ENCODE measurements around the gene CDH22.

The CDH22 gene

DNA sequence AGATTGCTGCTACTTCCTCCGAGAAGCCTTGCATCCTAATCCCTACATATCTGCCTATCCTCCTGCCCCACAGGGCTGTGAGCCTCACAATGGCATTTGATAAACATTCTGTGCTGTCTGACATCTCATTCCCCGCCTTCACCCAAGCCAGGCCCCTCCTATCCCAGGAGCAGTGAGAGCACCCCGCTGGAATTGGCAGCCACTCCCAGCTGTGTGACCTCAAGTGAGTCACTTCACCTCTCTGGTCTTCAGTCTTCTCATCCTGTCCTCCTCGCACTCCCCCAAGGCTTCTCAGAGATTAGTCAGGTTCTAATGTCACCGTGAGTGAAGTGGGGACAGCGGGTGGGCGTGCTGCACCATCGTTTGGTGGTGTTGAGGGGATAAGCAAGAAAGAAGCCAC is 81.7 kb downstream of the CDH22 start:
- Histone ChIP-seq H3K36me3 (ENCODE audit: insufficient read depth, low read length) (no peaks in the 10 kb centered on the region), H3K4me2 (ENCODE audit: low read length) (no peak overlapping the region), H3K9me3 (replicated peaks; ENCODE audit: low read length) (no peaks in the 10 kb centered on the region), H3K4me3 (ENCODE audit: low read length) (no peak overlapping the region), H3K9ac (ENCODE audit: low read depth, low read length) (no peak overlapping the region), H3K27me3 (ENCODE audit: control insufficient read depth, insufficient read depth, low read length) (peaks cover 18% of the 10 kb centered on the region), H3K4me1 (ENCODE audit: control insufficient read depth, insufficient read depth, low read length) (no peaks in the 10 kb centered on the region)

DNA sequence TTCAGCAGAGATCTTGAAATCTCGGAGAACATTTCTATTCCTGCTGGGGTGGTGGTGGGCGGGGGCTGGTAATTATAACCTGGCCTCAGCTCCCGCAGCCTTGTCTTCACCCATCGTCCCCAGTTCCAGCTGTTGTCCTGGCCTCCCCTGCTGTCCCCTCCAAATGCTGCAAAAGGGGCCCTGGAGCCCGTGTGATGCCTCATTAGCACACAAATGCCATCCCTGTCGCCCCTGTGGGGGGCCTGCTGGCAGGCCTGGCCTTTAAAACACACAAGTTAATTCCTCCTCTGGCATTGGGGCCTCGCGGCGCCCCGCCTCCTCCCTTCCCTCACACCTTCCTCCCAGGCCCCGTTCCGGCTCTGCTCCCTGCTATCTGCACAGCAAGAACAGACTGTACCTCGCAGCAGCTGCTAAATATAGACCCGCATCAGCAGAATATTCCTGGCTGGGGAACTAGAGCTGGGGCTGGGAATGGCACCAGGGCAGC is 85.7 kb downstream of the CDH22 start:
- no peak overlapping the region for H3K4me3 ChIP-seq (ENCODE audit: low read length)
- peaks cover 24% of the 10 kb centered on the region for H3K27me3 ChIP-seq (ENCODE audit: control insufficient read depth, insufficient read depth, low read length)
- H3K36me3 ChIP-seq (ENCODE audit: insufficient read depth, low read length) = no peaks in the 10 kb centered on the region
- H3K9ac ChIP-seq (ENCODE audit: low read depth, low read length) = no peak overlapping the region
- H3K4me1 ChIP-seq (ENCODE audit: control insufficient read depth, insufficient read depth, low read length) = no peaks in the 10 kb centered on the region
- no peaks in the 10 kb centered on the region for H3K9me3 ChIP-seq (replicated peaks; ENCODE audit: low read length)
- no peak overlapping the region for H3K4me2 ChIP-seq (ENCODE audit: low read length)

DNA sequence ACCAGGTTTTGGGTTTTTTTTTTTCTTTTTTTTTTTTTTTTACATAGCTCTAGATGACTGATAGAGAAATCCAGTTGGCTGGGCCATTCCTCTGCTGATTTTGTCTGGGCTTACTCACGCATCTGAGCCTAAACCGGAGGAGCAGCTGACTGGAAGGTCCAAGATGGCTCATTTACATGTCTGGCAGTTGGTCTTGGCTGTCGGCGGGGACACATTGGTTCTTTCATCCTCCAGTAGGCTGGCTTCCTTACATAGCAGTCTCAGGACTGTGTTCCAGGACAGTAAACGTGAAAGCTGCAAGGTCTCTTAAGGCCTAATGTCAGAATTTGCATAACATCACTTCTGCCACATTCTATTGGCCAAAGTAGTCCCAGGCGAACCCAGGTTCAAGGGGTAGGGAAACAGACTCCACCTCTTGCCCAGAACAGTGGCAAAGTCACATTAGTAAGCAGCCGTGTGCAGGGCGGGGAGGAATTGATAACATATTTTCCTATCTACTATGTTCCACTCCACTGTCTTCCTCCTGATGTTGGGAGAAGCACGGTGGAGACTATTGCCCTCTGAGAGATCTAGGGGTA is 87.0 kb downstream of the CDH22 start:
- no peaks in the 10 kb centered on the region for H3K36me3 ChIP-seq (ENCODE audit: insufficient read depth, low read length)
- no peak overlapping the region for H3K4me2 ChIP-seq (ENCODE audit: low read length)
- no peaks in the 10 kb centered on the region for H3K9me3 ChIP-seq (replicated peaks; ENCODE audit: low read length)
- no peak overlapping the region for H3K4me3 ChIP-seq (ENCODE audit: low read length)
- H3K4me1 ChIP-seq (ENCODE audit: control insufficient read depth, insufficient read depth, low read length) = no peaks in the 10 kb centered on the region
- H3K27me3 ChIP-seq (ENCODE audit: control insufficient read depth, insufficient read depth, low read length) = peaks cover 19% of the 10 kb centered on the region
- no peak overlapping the region for H3K9ac ChIP-seq (ENCODE audit: low read depth, low read length)

DNA sequence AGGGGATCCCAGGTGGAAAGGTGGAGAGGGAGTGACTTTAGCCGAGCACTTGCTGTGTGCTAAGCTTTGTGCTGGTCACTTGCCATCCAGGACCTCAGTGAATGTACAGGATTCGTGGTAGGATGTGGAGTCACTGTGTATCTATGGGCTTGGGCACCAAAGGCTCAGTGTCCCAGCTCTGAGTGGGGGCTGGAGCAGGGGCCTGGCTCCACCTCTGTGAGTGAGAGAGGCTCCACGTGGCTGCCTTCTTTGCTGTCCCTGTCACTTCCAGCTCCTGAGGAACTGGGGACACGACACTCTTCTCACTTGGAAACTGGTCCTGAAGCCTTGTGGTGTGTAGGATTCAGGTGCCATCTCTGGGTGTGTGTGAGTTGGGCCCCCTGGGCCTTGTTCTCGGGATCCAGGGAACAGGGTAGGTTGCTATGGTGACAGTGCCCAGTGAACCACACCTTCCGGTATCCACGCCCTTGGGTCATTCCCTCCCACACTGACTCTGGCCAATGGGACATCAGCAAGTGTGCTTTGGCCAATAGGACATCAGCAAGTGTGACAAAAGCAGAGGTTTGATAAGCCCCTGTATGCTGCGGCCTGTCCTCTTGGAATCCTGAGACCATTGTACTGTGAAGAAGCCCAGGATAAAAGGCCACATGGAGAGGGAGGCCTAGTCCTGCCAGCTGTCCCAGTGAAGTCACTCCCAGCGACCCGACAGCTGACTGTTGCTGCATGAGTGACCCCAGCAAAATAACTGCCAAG is 87.7 kb downstream of the CDH22 start:
- Histone ChIP-seq H3K27me3 (ENCODE audit: control insufficient read depth, insufficient read depth, low read length) (peaks cover 19% of the 10 kb centered on the region), H3K9me3 (replicated peaks; ENCODE audit: low read length) (no peaks in the 10 kb centered on the region), H3K4me3 (ENCODE audit: low read length) (no peak overlapping the region), H3K4me1 (ENCODE audit: control insufficient read depth, insufficient read depth, low read length) (no peaks in the 10 kb centered on the region), H3K9ac (ENCODE audit: low read depth, low read length) (no peak overlapping the region), H3K36me3 (ENCODE audit: insufficient read depth, low read length) (no peaks in the 10 kb centered on the region), H3K4me2 (ENCODE audit: low read length) (no peak overlapping the region)

DNA sequence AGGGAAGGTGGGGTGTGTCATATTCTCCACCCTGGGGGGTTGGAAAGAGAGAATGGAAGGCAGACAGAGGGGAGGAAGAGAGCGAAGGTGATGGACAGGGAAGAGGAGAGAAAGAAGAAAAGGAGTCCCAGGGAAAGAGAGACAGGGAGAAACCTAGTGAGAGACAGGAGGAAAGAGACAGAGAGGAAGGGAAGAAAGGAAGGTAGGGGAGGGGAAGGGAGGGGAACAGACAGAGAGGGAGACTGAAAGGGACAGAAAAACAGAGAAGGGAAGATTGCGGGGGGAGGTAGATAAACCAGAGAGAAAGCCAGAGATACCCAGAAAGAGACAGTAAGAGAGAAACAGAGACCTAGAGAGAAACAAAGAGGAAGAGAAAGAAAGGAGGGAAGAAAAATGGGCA is 88.4 kb downstream of the CDH22 start:
- peaks cover 19% of the 10 kb centered on the region for H3K27me3 ChIP-seq (ENCODE audit: control insufficient read depth, insufficient read depth, low read length)
- no peak overlapping the region for H3K4me2 ChIP-seq (ENCODE audit: low read length)
- no peaks in the 10 kb centered on the region for H3K9me3 ChIP-seq (replicated peaks; ENCODE audit: low read length)

DNA sequence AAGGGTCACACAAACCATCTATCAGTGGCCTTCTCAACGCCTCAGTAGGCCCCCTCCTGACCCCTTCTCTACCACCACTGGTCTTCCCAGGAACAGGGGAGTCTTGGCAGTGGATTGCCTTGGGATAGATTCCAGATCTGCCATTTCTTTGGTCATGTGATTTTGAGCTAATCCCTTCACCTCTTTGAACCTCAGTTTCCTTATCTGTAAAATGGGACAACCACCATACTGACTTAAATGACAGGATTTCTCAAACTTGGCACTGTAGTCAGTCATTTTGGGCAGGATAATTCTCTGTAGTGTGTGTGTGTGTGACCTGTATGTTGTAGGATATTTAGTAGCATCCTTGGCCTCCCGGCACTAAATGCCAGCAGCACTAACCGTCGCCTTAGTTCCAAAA is 89.1 kb downstream of the CDH22 start:
- Histone ChIP-seq H3K9me3 (replicated peaks; ENCODE audit: low read length) (no peaks in the 10 kb centered on the region), H3K27me3 (ENCODE audit: control insufficient read depth, insufficient read depth, low read length) (peaks cover 12% of the 10 kb centered on the region), H3K4me1 (ENCODE audit: control insufficient read depth, insufficient read depth, low read length) (no peaks in the 10 kb centered on the region), H3K4me3 (ENCODE audit: low read length) (no peak overlapping the region), H3K36me3 (ENCODE audit: insufficient read depth, low read length) (no peaks in the 10 kb centered on the region), H3K4me2 (ENCODE audit: low read length) (no peak overlapping the region), H3K9ac (ENCODE audit: low read depth, low read length) (no peak overlapping the region)

More for the DNA sequence above, 88.4 kb downstream of the CDH22 start:
- H3K4me3 ChIP-seq (ENCODE audit: low read length) = no peak overlapping the region
- no peaks in the 10 kb centered on the region for H3K4me1 ChIP-seq (ENCODE audit: control insufficient read depth, insufficient read depth, low read length)
- no peaks in the 10 kb centered on the region for H3K36me3 ChIP-seq (ENCODE audit: insufficient read depth, low read length)
- H3K9ac ChIP-seq (ENCODE audit: low read depth, low read length) = no peak overlapping the region

DNA sequence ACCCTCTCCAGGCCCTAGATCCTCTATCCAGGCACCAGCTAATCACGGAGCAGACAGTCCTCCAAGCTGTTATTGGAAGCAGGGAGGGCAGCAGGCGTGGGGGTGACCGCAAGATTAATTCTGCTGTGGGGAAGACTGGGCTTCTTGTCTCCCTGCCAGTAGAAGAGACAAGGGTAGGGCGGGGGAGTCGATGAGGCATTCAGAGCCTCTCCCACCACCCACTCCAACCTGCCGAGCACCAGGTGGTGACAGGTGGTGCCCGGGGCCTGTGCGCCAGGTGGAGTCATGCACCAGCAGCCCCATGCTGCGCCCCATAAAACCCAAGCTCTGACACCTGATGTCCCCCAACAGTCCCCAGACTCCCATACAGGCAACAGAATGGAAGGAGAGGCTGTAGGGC is 89.6 kb downstream of the CDH22 start:
- Histone ChIP-seq H3K9me3 (replicated peaks; ENCODE audit: low read length) (no peaks in the 10 kb centered on the region), H3K27me3 (ENCODE audit: control insufficient read depth, insufficient read depth, low read length) (peaks cover 18% of the 10 kb centered on the region), H3K4me3 (ENCODE audit: low read length) (no peak overlapping the region), H3K4me2 (ENCODE audit: low read length) (no peak overlapping the region), H3K36me3 (ENCODE audit: insufficient read depth, low read length) (no peaks in the 10 kb centered on the region), H3K9ac (ENCODE audit: low read depth, low read length) (no peak overlapping the region), H3K4me1 (ENCODE audit: control insufficient read depth, insufficient read depth, low read length) (no peaks in the 10 kb centered on the region)

DNA sequence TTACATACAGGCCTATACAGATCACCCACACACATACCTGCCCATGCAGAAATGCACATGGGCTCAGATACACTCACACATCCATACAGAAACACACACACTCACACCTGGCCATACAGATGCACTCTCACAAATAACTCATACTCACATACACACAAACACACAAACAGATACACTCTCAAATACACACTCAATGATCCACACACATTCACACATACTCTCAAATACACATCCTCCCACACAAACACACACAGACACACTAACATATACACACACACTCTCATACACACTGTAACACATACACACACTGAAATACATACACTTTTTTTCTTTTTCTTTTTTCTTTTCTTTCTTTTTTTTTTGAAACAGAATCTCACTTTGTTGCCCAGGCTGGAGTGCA is 90.7 kb downstream of the CDH22 start:
- peaks cover 23% of the 10 kb centered on the region for H3K27me3 ChIP-seq (ENCODE audit: control insufficient read depth, insufficient read depth, low read length)

DNA sequence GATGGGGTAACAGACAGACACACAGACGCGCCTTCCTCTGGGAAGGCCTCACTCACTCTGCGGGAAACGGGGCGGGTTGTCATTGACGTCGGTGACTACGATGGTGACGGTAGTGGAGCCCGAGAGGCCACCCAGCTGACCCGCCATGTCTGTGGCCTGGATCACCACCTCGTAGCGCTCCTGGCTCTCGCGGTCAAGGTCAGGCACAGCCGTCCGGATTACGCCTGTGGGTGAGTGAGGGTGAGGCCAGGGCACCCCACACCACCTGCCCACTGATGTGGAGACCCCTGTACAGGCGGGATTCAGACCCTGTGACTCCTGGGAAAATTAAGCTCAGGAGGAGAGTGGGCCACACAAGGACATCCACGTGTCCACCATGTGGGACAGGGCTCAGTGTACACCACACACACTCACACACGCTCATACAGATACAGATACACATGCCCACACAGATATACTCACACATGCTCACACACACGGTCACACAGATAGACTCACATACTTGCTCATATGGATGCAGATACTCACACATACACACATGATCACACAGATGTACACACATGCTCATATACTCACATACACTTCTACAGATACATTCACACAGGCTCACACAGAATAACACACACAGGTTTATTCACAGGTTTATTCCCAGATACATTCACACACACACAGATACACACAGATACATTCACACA is 91.4 kb downstream of the CDH22 start:
- Histone ChIP-seq H3K36me3 (ENCODE audit: insufficient read depth, low read length) (no peaks in the 10 kb centered on the region), H3K9ac (ENCODE audit: low read depth, low read length) (no peak overlapping the region), H3K27me3 (ENCODE audit: control insufficient read depth, insufficient read depth, low read length) (peaks cover 19% of the 10 kb centered on the region), H3K4me3 (ENCODE audit: low read length) (no peak overlapping the region), H3K4me1 (ENCODE audit: control insufficient read depth, insufficient read depth, low read length) (no peaks in the 10 kb centered on the region), H3K4me2 (ENCODE audit: low read length) (no peak overlapping the region), H3K9me3 (replicated peaks; ENCODE audit: low read length) (no peaks in the 10 kb centered on the region)

More for the DNA sequence above, 90.7 kb downstream of the CDH22 start:
- no peaks in the 10 kb centered on the region for H3K9me3 ChIP-seq (replicated peaks; ENCODE audit: low read length)
- no peak overlapping the region for H3K4me2 ChIP-seq (ENCODE audit: low read length)
- H3K4me1 ChIP-seq (ENCODE audit: control insufficient read depth, insufficient read depth, low read length) = no peaks in the 10 kb centered on the region
- H3K36me3 ChIP-seq (ENCODE audit: insufficient read depth, low read length) = no peaks in the 10 kb centered on the region
- no peak overlapping the region for H3K9ac ChIP-seq (ENCODE audit: low read depth, low read length)
- no peak overlapping the region for H3K4me3 ChIP-seq (ENCODE audit: low read length)

DNA sequence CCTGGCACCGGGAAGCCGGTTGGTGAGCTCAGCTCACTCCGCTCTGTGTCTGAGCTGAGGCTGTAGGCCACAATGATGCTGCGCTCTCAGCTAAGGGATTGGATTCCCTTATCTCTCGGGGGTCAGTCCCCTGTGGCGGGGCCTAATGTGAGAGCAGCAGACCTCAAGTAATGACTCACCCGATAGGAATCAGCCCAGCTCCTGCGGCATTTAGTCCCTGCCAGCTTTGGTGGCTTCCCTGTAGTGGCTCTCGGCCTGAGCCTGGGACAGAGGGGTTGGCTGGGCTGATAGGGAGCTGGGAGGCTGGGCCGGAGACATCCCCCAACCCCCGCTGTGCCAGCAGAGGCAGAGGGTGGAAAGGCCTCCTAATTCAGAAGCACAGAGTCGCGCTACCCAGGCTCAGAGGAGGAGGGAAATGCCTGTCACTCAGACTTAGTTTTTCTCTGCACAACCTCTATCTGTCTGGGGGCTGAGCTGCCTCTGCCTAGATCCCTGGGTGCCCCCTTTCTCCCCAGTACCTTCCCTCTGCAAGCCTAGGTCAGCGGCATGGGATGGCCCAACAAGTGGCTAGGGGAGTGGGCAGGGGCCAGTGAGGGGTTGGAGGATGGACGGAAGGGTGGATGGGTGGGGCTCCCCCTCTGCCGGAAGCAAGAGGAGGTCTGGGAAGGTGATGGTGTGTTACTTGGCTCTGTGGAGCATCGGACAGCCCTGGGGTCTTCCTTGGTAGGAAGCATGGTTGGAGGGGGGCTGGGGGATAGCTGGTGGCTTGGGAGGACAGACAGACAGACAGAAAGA is 92.2 kb downstream of the CDH22 start:
- peaks cover 20% of the 10 kb centered on the region for H3K27me3 ChIP-seq (ENCODE audit: control insufficient read depth, insufficient read depth, low read length)
- no peak overlapping the region for H3K4me2 ChIP-seq (ENCODE audit: low read length)
- H3K4me3 ChIP-seq (ENCODE audit: low read length) = no peak overlapping the region
- H3K36me3 ChIP-seq (ENCODE audit: insufficient read depth, low read length) = no peaks in the 10 kb centered on the region
- H3K4me1 ChIP-seq (ENCODE audit: control insufficient read depth, insufficient read depth, low read length) = no peaks in the 10 kb centered on the region
- H3K9me3 ChIP-seq (replicated peaks; ENCODE audit: low read length) = no peaks in the 10 kb centered on the region
- H3K9ac ChIP-seq (ENCODE audit: low read depth, low read length) = no peak overlapping the region

DNA sequence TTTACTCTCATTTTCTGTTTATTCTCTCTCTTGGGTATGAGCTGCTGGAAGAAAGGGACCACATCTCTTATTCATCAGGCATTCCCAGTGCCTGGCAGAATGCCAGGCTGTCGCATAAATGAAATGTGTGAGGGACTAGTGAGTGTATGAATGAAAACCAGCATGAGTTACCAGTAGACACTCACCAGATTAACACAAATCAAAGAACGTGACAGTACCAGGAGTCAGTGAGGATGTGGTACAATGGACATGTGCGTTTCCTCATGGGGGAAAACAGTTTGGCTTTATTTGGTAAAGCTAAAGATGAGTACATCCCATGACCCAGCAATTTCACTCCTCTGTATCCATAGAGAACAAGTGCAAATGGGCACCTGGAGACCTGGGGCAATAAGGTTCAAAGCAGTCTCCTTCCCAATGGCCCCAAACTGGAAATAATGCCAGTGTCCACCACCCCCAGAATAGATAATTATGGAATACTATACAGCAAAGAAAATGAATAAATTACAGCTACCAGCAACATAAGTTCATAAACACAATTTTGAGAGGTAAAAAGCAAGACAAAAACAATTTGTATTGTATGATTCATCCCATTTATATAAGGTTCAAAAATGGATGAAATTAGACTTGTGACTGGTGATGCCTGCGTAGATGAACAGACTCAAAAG is 93.3 kb downstream of the CDH22 start:
- Histone ChIP-seq H3K4me2 (ENCODE audit: low read length) (no peak overlapping the region), H3K4me1 (ENCODE audit: control insufficient read depth, insufficient read depth, low read length) (no peaks in the 10 kb centered on the region), H3K27me3 (ENCODE audit: control insufficient read depth, insufficient read depth, low read length) (peaks cover 23% of the 10 kb centered on the region), H3K9ac (ENCODE audit: low read depth, low read length) (no peak overlapping the region), H3K9me3 (replicated peaks; ENCODE audit: low read length) (no peaks in the 10 kb centered on the region), H3K4me3 (ENCODE audit: low read length) (no peak overlapping the region), H3K36me3 (ENCODE audit: insufficient read depth, low read length) (no peaks in the 10 kb centered on the region)
